HG03095 (cell line): ENCODE measurements around the gene RPS6KA2.

ENCODE experiments used
- ATAC-seq: cut with Tn5 transposase; IDR thresholded peaks from one replicate; pipeline ENCODE4 v1.9.1; 2021; ENCODE audit warnings: moderate library complexity; ENCODE audit not compliant: unreplicated experiment

Gene RPS6KA2

DNA sequence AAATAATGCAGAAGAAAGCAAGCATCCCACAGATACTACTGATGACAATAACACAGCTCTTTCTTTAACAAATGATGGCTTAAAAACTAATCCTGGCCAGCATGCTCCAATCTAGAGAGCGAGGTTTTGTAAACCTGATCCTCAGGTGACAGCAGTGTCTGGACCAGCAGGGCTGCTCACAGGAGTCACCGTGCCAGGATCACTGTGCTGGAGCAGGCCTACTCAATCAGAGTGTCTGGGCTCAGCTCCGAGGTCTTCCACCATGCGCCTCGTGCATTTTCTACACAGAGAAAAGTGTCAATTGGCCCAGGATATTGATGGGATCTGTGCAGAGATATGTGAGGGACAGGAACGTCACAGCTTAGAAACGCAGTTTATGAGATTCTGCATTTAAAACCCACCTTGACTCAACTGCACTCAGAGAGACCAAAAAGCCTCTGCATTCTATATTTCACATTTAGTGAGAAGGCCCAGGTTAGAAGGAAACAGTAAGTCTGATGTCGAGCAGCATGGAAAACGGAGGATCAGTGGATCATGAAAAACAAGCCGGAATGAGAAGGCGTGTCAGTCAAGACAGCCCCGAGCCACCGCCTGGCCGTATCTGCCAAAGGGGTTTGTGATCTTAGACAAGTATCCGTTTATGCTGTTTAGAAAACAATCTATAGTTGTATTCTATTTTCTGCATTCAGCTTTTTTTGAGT is 48.4 kb downstream of the RPS6KA2 start:
- no peak for ATAC-seq

DNA sequence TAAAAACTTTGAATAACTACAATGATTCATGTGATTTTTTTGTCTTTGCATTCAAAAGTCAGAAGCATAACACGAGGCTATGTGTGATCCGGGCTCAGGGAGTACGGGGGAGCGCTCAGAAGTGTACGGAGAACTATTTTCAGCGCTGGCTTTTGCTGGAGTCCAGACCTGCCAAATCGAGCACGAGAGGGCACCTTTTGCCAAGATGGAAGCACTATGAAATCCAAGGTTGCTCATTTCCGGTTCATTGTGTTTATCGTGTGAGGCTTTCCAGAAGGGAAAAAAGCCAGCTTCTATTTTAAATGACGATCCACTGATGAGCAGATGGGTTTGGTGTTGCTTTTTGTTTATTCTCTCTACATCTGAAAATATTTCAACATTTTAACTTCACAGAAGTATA is 51.8 kb downstream of the RPS6KA2 start:
- no peak for ATAC-seq

- no peak for ATAC-seq
These were observed 53.4 kb downstream of the RPS6KA2 start for GRCh38 chr6:166573511-166574216.

GRCh38 chr6:166572370-166573261 is 54.4 kb downstream of the RPS6KA2 start:
- no peak for ATAC-seq

- no peak for ATAC-seq
These were observed 55.9 kb downstream of the RPS6KA2 start for GRCh38 chr6:166570929-166571713.

DNA sequence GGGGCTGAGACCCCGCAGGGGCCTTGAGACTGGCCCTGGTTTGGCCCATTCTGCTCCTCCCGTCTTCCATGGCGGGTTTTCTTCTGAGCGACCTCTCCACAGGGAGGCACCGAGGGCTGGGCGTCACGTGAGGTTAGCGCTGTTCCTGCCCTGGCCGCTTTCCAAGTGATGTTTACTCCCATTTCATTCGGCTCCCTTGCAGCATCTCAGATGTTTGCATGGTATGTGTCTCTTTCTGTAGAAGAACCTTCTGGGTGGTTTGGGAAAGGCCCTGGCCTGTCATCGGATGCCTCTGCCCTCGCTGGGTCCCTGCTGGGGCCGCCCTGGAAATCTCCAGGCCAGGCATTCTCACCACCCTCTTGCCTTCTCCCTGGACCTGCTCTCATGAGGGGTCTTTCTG is 57.8 kb downstream of the RPS6KA2 start:
- ATAC-seq = no peak

- no peak for ATAC-seq
These were observed 59.2 kb downstream of the RPS6KA2 start for GRCh38 chr6:166567813-166568212.

DNA sequence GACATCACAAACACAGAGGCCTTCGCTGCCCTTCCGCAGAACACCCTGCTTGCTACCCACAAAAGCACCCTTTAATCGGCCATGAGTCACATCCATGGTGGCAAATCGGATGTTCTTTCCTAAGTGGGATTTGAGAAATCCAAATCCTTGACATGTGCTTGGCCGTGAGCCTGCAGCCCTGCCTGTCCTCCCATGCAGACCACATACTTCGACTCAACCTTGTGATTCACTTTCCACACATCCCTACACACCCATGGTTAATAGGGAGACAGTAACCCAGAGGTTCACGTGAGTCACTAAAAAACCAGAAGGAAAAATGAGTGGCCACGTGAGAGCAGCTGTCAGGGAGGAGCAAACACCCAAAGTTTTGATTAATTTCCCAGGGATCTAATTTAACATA is 59.9 kb downstream of the RPS6KA2 start:
- no peak for ATAC-seq

GRCh38 chr6:166566026-166567011 is 60.7 kb downstream of the RPS6KA2 start:
- no peak for ATAC-seq

DNA sequence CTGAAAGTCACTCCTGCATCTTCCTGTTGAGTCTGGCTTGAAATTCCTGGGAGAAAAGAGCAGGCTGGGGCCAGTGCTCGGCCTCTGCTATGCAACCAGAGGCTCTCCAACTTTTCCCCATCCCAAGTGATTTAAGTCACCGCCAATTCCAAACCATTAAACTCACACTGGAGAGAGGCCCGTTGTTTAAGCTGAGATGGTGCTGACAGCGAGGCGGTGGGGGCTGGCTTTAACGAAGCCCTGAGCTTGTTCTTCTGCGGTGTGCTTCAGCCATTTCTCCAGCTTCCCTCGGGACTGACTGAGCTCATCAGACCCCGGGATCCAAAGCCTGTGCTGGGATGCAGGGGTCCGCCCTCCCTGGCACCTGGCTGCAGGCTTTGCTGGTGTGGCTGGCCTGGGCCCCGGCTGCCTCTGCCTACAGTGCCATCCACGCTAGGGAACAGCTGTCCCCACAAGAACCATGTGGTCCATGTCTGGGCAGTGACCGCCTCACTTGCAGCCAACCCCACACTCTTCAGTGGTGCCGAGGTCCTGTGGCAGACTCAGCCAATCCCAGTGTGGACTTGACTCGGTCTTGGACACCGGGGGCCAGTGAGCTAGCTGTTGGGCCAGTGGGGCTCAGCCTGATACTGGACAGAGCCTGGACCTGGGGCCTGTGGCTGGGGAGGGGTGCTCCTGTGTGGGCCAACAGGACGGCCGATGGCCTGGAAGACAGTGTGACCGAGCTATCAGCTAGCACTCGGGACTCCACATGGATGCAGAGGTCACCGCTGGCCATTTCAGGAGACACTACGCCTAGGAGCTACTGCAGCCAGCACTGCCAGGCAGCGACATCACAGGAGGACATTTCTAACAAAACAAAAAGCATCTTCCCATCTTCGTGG is 61.7 kb downstream of the RPS6KA2 start:
- ATAC-seq = no peak

- ATAC-seq = no peak
These were observed 63.2 kb downstream of the RPS6KA2 start for GRCh38 chr6:166563805-166564204.

DNA sequence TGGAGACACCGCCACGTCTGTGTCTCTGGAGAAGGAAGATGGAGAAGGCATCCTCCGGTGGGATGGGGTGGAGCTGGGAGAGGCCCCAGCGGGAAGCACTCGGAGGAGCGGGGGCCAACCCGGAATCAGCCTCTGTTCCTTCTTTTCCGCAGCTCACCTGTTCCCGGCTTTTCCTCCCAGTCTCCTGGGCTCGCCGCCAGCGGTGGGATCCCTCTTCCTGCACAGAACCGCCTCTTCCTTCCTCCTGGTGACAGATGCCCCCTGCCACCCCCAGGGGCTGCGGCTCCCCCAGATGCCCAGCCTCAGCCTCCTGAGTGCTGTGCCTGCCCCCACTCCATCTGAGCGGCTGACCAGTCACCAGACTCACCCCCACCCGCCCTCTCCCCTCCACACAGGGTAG is 63.9 kb downstream of the RPS6KA2 start:
- no peak for ATAC-seq

- no peak for ATAC-seq
These were observed 64.3 kb downstream of the RPS6KA2 start for GRCh38 chr6:166562726-166563125.

- ATAC-seq = no peak
These were observed 65.2 kb downstream of the RPS6KA2 start for GRCh38 chr6:166561771-166562359.

DNA sequence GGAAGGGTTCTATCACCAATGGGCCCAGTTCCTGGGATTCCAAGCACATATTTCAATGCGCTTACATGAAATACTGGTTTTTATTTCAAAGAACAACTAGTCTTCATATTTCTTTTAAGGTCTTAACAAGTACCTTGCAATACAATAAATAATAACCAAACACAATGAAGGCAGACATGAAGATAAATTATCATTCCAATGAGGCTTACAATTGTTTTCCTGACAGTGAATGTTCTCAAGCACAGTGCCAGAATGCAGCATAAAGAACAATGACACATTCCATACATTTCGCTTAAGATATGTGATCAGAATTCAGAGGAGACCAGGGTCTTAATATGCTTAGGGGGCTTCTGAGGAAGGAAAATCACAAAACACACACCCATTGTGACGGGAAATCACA is 66.8 kb downstream of the RPS6KA2 start:
- ATAC-seq = no peak

DNA sequence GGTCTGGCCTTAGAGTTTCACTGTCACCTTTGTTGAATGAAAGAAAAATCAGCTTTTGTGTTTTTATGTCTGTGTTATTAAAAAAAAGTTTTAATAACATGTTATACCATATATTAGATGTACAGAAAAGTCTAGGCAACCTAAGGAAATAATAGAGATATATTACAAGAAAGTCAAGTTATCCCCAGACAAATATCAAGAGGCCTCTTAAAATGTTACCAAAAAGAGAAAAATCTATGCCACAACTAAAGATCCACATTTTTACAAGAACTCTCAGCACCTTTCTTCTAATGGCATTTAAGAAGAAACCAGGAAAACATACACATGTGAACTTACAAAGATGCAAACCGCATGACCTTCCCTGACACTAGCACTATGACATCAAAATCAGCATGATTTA is 67.4 kb downstream of the RPS6KA2 start:
- no peak for ATAC-seq

DNA sequence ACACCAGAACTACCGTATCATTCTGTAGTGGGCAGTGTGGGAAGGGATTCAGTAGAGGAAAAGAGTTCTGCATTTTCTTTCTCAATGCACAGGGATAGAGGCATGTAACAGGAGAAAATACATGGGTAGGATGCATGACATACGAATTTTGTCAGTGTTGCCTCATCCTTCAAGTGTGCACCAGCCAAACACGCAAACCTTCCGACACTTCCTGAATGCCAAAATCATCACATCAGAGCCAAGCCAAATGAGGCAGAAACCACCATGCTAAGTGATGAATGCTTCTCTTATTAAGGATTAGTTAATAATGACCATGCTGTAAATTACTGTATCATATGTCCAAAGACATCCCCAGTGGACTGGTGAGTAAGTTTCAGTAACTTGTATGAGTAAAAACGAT is 67.8 kb downstream of the RPS6KA2 start:
- no peak for ATAC-seq
